Upper lobe of left lung (tissue), 4 donors: ENCODE results near the gene C17orf114.

Experiments used
- EP300 ChIP-seq, 4 donors: sonication (generic); formaldehyde crosslinking; IDR thresholded peaks; one replicate each; pipeline ENCODE4 v1.5.1; 2017; ENCODE audit warnings: antibody characterized with exemption in 4 of 4, control low read depth in 2 of 4
- POLR2A ChIP-seq, 4 donors: fragments of 450-650 bp; IDR thresholded peaks; one replicate each; pipeline ENCODE4 v1.5.1; 2016 to 2017; ENCODE audit warnings: antibody characterized with exemption in 4 of 4, mild to moderate bottlenecking in 2 of 4
- POLR2AphosphoS5 ChIP-seq, 2 donors: sonication (generic); formaldehyde crosslinking; IDR thresholded peaks; one replicate each; pipeline ENCODE4 v1.5.1; 2017; ENCODE audit warnings: antibody characterized with exemption in 2 of 2
- TF ChIP-seq, protein P1 (sequence below), 6 experiments: fragments of 450-650 bp in 4 of 6; fragments of 200-600 bp in 2 of 6; sonication (generic) in 2 of 6; IDR thresholded peaks; one replicate each; pipeline ENCODE4 v1.5.1; 2016 to 2019; ENCODE audit warnings: antibody characterized with exemption in 6 of 6

DNA sequence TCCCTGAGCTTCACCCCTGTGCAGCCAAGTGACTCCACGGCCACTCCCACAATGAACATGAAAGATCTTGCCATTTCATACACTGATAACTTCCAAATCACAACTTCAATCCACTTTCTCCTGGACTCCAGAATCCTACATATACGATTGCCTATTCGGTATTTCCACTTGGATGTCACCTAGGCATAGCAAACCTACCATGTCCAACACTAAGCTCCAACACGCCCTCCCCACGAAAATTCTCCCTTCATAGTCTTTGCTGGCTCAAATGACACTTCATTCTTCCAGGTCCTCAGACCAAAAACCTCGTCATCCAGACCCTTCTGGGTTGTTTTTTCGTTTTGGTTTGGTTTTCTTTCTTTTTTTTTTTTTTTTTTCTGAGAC is 11.4 kb downstream of the C17orf114 start:
- TF ChIP-seq, protein P1, sequence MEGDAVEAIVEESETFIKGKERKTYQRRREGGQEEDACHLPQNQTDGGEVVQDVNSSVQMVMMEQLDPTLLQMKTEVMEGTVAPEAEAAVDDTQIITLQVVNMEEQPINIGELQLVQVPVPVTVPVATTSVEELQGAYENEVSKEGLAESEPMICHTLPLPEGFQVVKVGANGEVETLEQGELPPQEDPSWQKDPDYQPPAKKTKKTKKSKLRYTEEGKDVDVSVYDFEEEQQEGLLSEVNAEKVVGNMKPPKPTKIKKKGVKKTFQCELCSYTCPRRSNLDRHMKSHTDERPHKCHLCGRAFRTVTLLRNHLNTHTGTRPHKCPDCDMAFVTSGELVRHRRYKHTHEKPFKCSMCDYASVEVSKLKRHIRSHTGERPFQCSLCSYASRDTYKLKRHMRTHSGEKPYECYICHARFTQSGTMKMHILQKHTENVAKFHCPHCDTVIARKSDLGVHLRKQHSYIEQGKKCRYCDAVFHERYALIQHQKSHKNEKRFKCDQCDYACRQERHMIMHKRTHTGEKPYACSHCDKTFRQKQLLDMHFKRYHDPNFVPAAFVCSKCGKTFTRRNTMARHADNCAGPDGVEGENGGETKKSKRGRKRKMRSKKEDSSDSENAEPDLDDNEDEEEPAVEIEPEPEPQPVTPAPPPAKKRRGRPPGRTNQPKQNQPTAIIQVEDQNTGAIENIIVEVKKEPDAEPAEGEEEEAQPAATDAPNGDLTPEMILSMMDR (IDR thresholded peaks at IDR 0.05) = no peak
- no peak for TF ChIP-seq POLR2A (IDR thresholded peaks at IDR 0.05)
- TF ChIP-seq POLR2AphosphoS5 (IDR thresholded peaks at IDR 0.05) = no peak
- TF ChIP-seq EP300 (IDR thresholded peaks at IDR 0.05) = no peak
